DND-41 (cell line): Measurements from ENCODE around the gene COPS9.

Source experiments
- CTCF ChIP-seq: IDR thresholded peaks from 2 replicates; pipeline ENCODE4 v1.5.1; 2012; ENCODE audit warnings: borderline replicate concordance, low read length, moderate library complexity, mild to moderate bottlenecking; ENCODE audit not compliant: poor library complexity, severe bottlenecking; ENCODE audit errors: extremely low read depth
- EZH2 ChIP-seq: IDR thresholded peaks from 3 replicates; pipeline ENCODE4 v1.6.1; 2012; ENCODE audit warnings: borderline replicate concordance, low read depth, mild to moderate bottlenecking, moderate library complexity, low read length, inconsistent platforms; ENCODE audit not compliant: severe bottlenecking

- no peak for TF ChIP-seq CTCF
- TF ChIP-seq EZH2 = no peak
Measured at GRCh38 chr2:240143276-240143675, 7.2 kb upstream of the COPS9 start.
